ENCODE results near the gene LGALS9B.
"Not testable (repeated sequence)": the region's sequence is repeated elsewhere in the genome, so short reads cannot be mapped to it uniquely, and the experiment has no call there.

Gene LGALS9B

DNA sequence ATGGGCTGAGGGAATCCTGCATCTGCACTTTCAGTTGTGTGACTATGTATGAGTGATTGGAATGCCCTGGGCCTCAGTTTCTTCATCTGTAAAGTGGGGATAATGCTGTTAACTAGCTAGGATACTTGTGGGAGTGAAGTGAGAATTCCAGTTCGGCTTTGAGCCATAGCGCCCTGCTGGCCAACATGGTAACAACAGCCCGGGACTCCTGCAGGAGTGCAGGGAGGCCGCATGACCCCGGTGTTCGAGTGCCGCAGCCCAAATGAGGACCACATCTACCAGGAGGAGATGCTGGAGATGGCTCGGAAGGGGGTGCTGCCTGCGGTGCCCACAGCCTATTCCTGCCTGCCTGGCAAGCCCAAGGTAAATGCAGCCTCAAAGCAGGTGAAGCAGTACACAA lies 23.7 kb downstream of the LGALS9B start:
- WGBS (ENCODE audit: insufficient coverage) = no CpG with 5 or more reads among the region's 9 CpGs

DNA sequence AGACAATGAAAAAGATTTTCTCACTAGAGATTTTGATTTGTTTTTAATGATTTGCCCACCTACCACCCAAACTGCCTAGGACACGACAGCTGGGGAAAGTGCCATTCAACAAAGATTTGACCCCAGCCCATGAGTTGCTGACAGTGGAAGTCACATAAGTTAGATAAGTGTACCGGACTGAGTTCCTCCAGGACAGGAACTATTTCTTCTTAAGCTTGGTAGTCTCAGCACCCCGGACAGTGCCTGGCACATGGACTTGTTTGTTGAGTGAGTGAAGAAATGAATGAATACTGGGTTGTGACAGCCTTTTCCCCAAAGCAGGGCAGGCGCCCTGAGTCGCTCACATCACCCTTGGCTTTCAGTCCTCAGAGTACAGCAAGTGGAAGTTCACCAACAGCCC lies 26.7 kb downstream of the LGALS9B start:
- H3K27ac ChIP-seq (ENCODE audit: insufficient read depth in 1 of 2, low read depth in 1 of 2, low read length in 2 of 2, poor library complexity in 1 of 2, severe bottlenecking in 2 of 2); H3K9me3 ChIP-seq (ENCODE audit: control extremely low read depth in 1 of 5, control insufficient read depth in 4 of 5, insufficient read depth in 2 of 5, low read depth in 1 of 5, low read length in 4 of 5); H3K27me3 ChIP-seq (replicated peaks in 2 of 5; ENCODE audit: control insufficient read depth in 4 of 5, insufficient read depth in 5 of 5, low read length in 4 of 5); H3K4me1 ChIP-seq (ENCODE audit: control extremely low read depth in 1 of 4, control insufficient read depth in 4 of 4, insufficient read depth in 4 of 4, low read length in 3 of 4); CTCF ChIA-PET; POLR2A ChIA-PET; H3K4me3 ChIP-seq (ENCODE audit: control insufficient read depth in 1 of 7, extremely low read depth in 1 of 7, insufficient read depth in 4 of 7, low read depth in 2 of 7, low read length in 6 of 7); H3K36me3 ChIP-seq (ENCODE audit: control insufficient read depth in 4 of 4, insufficient read depth in 4 of 4, low read length in 3 of 4): not testable (repeated sequence)
- peak in 2 of 3 donors; percentile 14 to 15 for DNase-seq
- no CpG with 5 or more reads among the region's 5 CpGs for WGBS (ENCODE audit: insufficient coverage)

More for the DNA sequence above, 23.7 kb downstream of the LGALS9B start:
- H3K9me3 ChIP-seq (ENCODE audit: control extremely low read depth in 1 of 5, control insufficient read depth in 4 of 5, insufficient read depth in 2 of 5, low read depth in 1 of 5, low read length in 4 of 5); H3K4me3 ChIP-seq (ENCODE audit: control insufficient read depth in 1 of 7, extremely low read depth in 1 of 7, insufficient read depth in 4 of 7, low read depth in 2 of 7, low read length in 6 of 7); H3K4me1 ChIP-seq (ENCODE audit: control extremely low read depth in 1 of 4, control insufficient read depth in 4 of 4, insufficient read depth in 4 of 4, low read length in 3 of 4); H3K27ac ChIP-seq (ENCODE audit: insufficient read depth in 1 of 2, low read depth in 1 of 2, low read length in 2 of 2, poor library complexity in 1 of 2, severe bottlenecking in 2 of 2); POLR2A ChIA-PET; CTCF ChIA-PET; DNase-seq; H3K27me3 ChIP-seq (replicated peaks in 2 of 5; ENCODE audit: control insufficient read depth in 4 of 5, insufficient read depth in 5 of 5, low read length in 4 of 5); H3K36me3 ChIP-seq (ENCODE audit: control insufficient read depth in 4 of 4, insufficient read depth in 4 of 4, low read length in 3 of 4): not testable (repeated sequence)

DNA sequence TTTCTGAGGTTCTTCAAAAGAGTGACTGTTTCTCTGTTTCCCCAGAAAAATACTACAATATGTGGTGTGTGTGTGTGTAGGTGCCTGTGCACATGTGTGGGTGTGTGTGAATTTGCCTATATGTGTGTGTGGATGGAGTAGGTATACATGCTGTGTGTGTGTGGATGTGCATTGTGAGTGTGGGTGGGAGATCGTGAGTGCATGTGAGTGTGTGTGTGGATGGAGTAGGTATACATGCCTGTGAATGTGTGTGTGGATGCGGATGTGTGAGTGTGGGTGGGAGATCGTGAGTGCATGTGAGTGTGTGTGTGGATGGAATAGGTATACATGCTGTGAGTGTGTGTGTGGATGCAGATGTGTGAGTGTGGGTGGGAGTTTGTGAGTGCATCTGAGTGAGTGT lies 32.2 kb downstream of the LGALS9B start:
- CTCF ChIA-PET; POLR2A ChIA-PET; H3K9me3 ChIP-seq (ENCODE audit: control extremely low read depth in 1 of 5, control insufficient read depth in 4 of 5, insufficient read depth in 2 of 5, low read depth in 1 of 5, low read length in 4 of 5): not testable (repeated sequence)

DNA sequence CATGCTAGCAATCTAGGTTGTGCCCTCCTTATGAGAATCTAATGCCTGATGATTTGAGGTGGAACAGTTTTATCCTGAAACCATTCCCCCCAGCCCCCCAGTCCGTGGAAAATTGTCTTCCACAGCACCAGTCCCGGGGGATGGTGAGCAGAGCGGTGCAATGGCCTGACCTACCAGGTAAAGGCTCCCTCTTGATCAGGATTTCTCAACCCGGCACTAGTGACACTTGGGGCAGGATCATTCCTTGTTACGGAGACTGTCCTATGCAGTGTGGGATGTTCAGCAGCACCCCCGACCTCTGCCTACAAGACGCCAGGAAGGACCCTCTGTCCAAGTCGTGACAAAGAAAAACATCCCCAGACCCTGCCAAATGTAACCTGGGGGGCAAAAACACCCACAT lies 34.0 kb downstream of the LGALS9B start:
- H3K27me3 ChIP-seq (replicated peaks in 2 of 5; ENCODE audit: control insufficient read depth in 4 of 5, insufficient read depth in 5 of 5, low read length in 4 of 5); DNase-seq; H3K9me3 ChIP-seq (ENCODE audit: control extremely low read depth in 1 of 5, control insufficient read depth in 4 of 5, insufficient read depth in 2 of 5, low read depth in 1 of 5, low read length in 4 of 5); H3K4me1 ChIP-seq (ENCODE audit: control extremely low read depth in 1 of 4, control insufficient read depth in 4 of 4, insufficient read depth in 4 of 4, low read length in 3 of 4); H3K27ac ChIP-seq (ENCODE audit: insufficient read depth in 1 of 2, low read depth in 1 of 2, low read length in 2 of 2, poor library complexity in 1 of 2, severe bottlenecking in 2 of 2); H3K36me3 ChIP-seq (ENCODE audit: control insufficient read depth in 4 of 4, insufficient read depth in 4 of 4, low read length in 3 of 4); POLR2A ChIA-PET; H3K4me3 ChIP-seq (ENCODE audit: control insufficient read depth in 1 of 7, extremely low read depth in 1 of 7, insufficient read depth in 4 of 7, low read depth in 2 of 7, low read length in 6 of 7); CTCF ChIA-PET: not testable (repeated sequence)
- 94% methylated on average over 3 of the region's 8 CpGs for WGBS (ENCODE audit: insufficient coverage)

More for the DNA sequence above, 32.2 kb downstream of the LGALS9B start:
- not testable (repeated sequence) for H3K4me1 ChIP-seq (ENCODE audit: control extremely low read depth in 1 of 4, control insufficient read depth in 4 of 4, insufficient read depth in 4 of 4, low read length in 3 of 4); H3K36me3 ChIP-seq (ENCODE audit: control insufficient read depth in 4 of 4, insufficient read depth in 4 of 4, low read length in 3 of 4); H3K4me3 ChIP-seq (ENCODE audit: control insufficient read depth in 1 of 7, extremely low read depth in 1 of 7, insufficient read depth in 4 of 7, low read depth in 2 of 7, low read length in 6 of 7); H3K27ac ChIP-seq (ENCODE audit: insufficient read depth in 1 of 2, low read depth in 1 of 2, low read length in 2 of 2, poor library complexity in 1 of 2, severe bottlenecking in 2 of 2); DNase-seq; H3K27me3 ChIP-seq (replicated peaks in 2 of 5; ENCODE audit: control insufficient read depth in 4 of 5, insufficient read depth in 5 of 5, low read length in 4 of 5)
- WGBS (ENCODE audit: insufficient coverage) = 100% methylated on average over 2 of the region's 3 CpGs

DNA sequence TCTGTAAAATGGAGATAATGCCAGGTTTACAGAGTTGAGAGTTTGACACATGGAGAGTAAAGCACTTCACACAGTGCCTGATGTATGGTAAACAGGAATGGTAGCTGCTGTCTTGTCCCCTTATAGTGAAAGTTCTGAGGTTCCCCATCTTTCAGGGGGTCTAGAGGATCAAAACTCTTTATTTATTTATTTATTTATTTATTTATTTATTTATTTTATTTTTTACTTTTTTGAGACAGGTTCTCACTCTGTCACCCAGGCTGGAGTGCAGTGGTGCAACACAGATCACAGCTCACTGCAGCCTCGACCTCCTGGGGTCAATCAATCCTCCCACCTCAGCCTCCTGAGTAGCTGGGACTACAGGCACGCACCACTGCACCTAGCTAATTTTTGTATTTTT lies 40.1 kb downstream of the LGALS9B start:
- DNase-seq; H3K4me1 ChIP-seq (ENCODE audit: control extremely low read depth in 1 of 4, control insufficient read depth in 4 of 4, insufficient read depth in 4 of 4, low read length in 3 of 4); CTCF ChIA-PET; H3K27me3 ChIP-seq (replicated peaks in 2 of 5; ENCODE audit: control insufficient read depth in 4 of 5, insufficient read depth in 5 of 5, low read length in 4 of 5); H3K9me3 ChIP-seq (ENCODE audit: control extremely low read depth in 1 of 5, control insufficient read depth in 4 of 5, insufficient read depth in 2 of 5, low read depth in 1 of 5, low read length in 4 of 5); H3K36me3 ChIP-seq (ENCODE audit: control insufficient read depth in 4 of 4, insufficient read depth in 4 of 4, low read length in 3 of 4); POLR2A ChIA-PET; H3K27ac ChIP-seq (ENCODE audit: insufficient read depth in 1 of 2, low read depth in 1 of 2, low read length in 2 of 2, poor library complexity in 1 of 2, severe bottlenecking in 2 of 2); H3K4me3 ChIP-seq (ENCODE audit: control insufficient read depth in 1 of 7, extremely low read depth in 1 of 7, insufficient read depth in 4 of 7, low read depth in 2 of 7, low read length in 6 of 7): not testable (repeated sequence)
- no CpG with 5 or more reads among the region's 2 CpGs for WGBS (ENCODE audit: insufficient coverage)

DNA sequence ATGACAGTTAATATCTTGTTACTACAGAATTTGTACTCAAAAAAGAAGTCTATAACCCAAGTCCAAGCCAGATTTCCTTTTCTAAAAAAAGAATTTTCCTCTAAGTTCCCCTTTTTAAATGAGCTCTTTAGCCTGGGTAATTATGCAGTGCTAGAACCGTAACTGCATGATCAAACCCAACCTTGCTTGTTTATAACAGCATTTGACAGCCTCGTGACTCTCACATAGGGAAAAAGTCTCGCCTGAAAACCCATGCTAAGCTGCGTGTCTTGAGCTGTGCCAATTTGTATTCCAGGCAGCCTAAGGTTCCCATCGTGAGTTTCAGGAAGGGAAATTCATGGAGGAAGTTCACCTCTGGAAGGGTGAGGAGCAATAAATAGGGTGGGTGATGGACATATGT lies 44.5 kb downstream of the LGALS9B start:
- H3K4me1 ChIP-seq (ENCODE audit: control extremely low read depth in 1 of 4, control insufficient read depth in 4 of 4, insufficient read depth in 4 of 4, low read length in 3 of 4); POLR2A ChIA-PET; H3K27ac ChIP-seq (ENCODE audit: insufficient read depth in 1 of 2, low read depth in 1 of 2, low read length in 2 of 2, poor library complexity in 1 of 2, severe bottlenecking in 2 of 2); DNase-seq; H3K36me3 ChIP-seq (ENCODE audit: control insufficient read depth in 4 of 4, insufficient read depth in 4 of 4, low read length in 3 of 4); H3K9me3 ChIP-seq (ENCODE audit: control extremely low read depth in 1 of 5, control insufficient read depth in 4 of 5, insufficient read depth in 2 of 5, low read depth in 1 of 5, low read length in 4 of 5); H3K27me3 ChIP-seq (replicated peaks in 2 of 5; ENCODE audit: control insufficient read depth in 4 of 5, insufficient read depth in 5 of 5, low read length in 4 of 5); H3K4me3 ChIP-seq (ENCODE audit: control insufficient read depth in 1 of 7, extremely low read depth in 1 of 7, insufficient read depth in 4 of 7, low read depth in 2 of 7, low read length in 6 of 7); CTCF ChIA-PET: not testable (repeated sequence)
- no CpG with 5 or more reads among the region's 5 CpGs for WGBS (ENCODE audit: insufficient coverage)

DNA sequence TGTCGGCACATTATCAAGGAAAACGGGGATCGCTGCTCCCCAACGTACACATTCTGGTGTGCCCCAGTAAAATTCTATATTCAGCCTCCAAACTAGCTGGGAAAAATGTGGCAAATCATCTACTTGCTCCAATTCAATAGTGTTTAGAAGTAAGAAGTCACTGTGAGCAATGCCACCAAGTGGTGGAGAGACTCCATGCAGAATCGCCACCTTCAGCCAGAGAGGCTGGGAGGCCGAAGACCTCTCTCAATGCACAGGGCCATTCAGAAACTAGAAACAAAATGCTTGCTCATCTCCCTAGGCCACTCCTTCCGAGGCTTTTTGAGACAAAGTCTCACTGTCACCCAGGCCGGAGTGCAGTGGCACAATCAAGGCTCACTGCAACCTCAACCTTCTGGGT lies 48.5 kb downstream of the LGALS9B start:
- H3K27ac ChIP-seq (ENCODE audit: insufficient read depth in 1 of 2, low read depth in 1 of 2, low read length in 2 of 2, poor library complexity in 1 of 2, severe bottlenecking in 2 of 2); POLR2A ChIA-PET; H3K27me3 ChIP-seq (replicated peaks in 2 of 5; ENCODE audit: control insufficient read depth in 4 of 5, insufficient read depth in 5 of 5, low read length in 4 of 5); DNase-seq; H3K36me3 ChIP-seq (ENCODE audit: control insufficient read depth in 4 of 4, insufficient read depth in 4 of 4, low read length in 3 of 4); H3K9me3 ChIP-seq (ENCODE audit: control extremely low read depth in 1 of 5, control insufficient read depth in 4 of 5, insufficient read depth in 2 of 5, low read depth in 1 of 5, low read length in 4 of 5); H3K4me1 ChIP-seq (ENCODE audit: control extremely low read depth in 1 of 4, control insufficient read depth in 4 of 4, insufficient read depth in 4 of 4, low read length in 3 of 4); CTCF ChIA-PET; H3K4me3 ChIP-seq (ENCODE audit: control insufficient read depth in 1 of 7, extremely low read depth in 1 of 7, insufficient read depth in 4 of 7, low read depth in 2 of 7, low read length in 6 of 7): not testable (repeated sequence)
- no CpG with 5 or more reads among the region's 8 CpGs for WGBS (ENCODE audit: insufficient coverage)

All from common myeloid progenitor, CD34-positive (primary cell).